ENCODE data around the gene MALRD1. TPM values are rescaled to one million over a fixed set of nuclear protein-coding genes. Genes with fewer than 3 reads are reported as not detected.

MALRD1 gene
- total RNA-seq, 1 donor from 2014 or later = 7.0 TPM

DNA sequence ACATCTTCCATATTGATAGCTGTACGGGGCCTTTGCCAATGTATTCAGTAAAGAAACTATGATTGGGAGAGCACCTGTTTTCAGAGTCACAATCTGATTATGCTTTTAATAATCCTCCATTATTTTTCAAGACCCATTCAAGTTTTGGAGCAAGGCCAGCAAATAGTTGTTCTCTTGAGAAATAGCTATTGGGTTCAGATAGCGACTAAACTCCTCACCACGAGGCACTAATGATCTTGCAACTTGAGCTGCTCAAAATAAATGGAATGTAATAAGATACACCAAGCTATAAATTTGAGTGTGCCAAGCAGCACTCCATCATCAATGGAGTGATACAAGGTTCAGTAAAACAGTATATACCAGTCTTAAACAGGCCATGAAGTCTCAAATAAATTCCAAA, 7.4 kb upstream of the MALRD1 start:
- DNase-seq = no peak
- ATAC-seq = no peak
- Histone ChIP-seq H3K4me1 (no peaks in the 10 kb centered on the region), H3K27ac (no peak overlapping the region), H3K36me3 (no peaks in the 10 kb centered on the region), H3K27me3 (no peaks in the 10 kb centered on the region), H3K9me3 (no peaks in the 10 kb centered on the region), H3K4me3 (no peak overlapping the region)
- intact Hi-C loops (cut with DNase I) = no loop called here
- TF ChIP-seq, protein P1, sequence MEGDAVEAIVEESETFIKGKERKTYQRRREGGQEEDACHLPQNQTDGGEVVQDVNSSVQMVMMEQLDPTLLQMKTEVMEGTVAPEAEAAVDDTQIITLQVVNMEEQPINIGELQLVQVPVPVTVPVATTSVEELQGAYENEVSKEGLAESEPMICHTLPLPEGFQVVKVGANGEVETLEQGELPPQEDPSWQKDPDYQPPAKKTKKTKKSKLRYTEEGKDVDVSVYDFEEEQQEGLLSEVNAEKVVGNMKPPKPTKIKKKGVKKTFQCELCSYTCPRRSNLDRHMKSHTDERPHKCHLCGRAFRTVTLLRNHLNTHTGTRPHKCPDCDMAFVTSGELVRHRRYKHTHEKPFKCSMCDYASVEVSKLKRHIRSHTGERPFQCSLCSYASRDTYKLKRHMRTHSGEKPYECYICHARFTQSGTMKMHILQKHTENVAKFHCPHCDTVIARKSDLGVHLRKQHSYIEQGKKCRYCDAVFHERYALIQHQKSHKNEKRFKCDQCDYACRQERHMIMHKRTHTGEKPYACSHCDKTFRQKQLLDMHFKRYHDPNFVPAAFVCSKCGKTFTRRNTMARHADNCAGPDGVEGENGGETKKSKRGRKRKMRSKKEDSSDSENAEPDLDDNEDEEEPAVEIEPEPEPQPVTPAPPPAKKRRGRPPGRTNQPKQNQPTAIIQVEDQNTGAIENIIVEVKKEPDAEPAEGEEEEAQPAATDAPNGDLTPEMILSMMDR (IDR thresholded peaks at IDR 0.05) = no peak

DNA sequence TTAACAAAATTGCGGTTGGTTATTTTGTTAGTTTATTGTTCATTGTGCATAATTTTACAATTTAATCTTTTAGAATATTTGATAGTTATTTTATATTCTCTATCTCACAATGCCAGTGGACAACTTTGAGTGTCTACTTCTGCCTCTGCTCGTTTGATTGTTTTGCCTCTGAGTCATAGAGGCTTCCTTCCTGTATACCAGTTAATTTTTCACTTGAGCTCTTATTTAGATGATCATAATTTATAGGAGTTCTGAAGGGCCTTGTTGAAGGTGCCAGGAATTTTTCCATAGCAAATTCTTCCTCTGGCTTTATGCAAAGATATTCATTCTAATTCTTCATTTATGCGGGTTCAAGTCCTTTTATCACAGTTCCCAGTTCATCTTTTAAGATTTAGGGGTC, 5.2 kb upstream of the MALRD1 start:
- no peak for DNase-seq
- Histone ChIP-seq H3K27me3 (no peaks in the 10 kb centered on the region), H3K36me3 (no peaks in the 10 kb centered on the region), H3K4me3 (no peak overlapping the region), H3K27ac (no peak overlapping the region), H3K9me3 (no peaks in the 10 kb centered on the region), H3K4me1 (no peaks in the 10 kb centered on the region)
- TF ChIP-seq, protein P1 (IDR thresholded peaks at IDR 0.05) = no peak
- intact Hi-C loops (cut with DNase I) = no loop called here
- ATAC-seq = no peak

DNA sequence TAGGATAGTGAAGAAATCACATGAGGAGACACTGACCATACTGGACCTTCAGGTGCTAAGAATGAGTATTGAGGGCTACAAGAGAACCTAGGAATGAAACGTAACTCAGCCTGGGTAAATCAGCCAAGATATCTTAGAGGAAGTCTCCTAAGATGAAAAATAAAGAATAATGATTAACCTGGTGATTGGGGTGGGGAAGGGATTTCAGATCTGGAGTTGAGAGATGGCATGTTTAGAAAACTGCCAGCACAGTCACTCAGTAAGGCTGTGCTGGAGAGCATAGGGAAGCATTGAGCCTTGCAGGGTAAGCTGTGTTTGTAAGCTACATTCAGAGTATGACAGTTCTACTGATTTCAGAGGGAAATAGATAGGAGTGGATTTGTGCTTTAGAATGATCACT, 1.9 kb upstream of the MALRD1 start:
- ATAC-seq (no peak), DNase-seq (no peak)
- TF ChIP-seq, protein P1 (IDR thresholded peaks at IDR 0.05) = no peak
- no peaks in the 10 kb centered on the region for H3K4me1 ChIP-seq
- intact Hi-C loops (cut with DNase I) = no loop called here
- no peaks in the 10 kb centered on the region for H3K27me3 ChIP-seq
- H3K4me3 ChIP-seq = no peak overlapping the region
- no peak overlapping the region for H3K27ac ChIP-seq
- no peaks in the 10 kb centered on the region for H3K9me3 ChIP-seq
- no peaks in the 10 kb centered on the region for H3K36me3 ChIP-seq

DNA sequence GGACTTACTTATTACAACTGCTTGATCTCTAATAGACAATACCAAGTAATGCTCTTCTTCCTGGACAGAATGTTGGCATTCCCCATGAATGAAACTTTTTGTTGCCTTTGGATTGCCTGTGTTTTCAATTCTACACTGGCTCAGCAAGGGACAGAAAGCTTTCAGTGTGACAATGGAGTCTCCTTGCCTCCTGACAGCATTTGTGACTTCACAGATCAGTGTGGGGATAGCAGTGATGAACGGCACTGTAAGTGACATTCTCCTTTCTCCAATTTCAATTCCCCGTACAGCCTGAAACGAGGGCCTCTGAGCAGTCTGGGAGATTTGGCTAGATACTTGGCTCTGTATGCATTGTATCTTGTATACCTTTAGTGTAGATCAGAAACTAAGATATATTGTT, 290 bp downstream of the MALRD1 start:
- no peaks in the 10 kb centered on the region for H3K27me3 ChIP-seq
- TF ChIP-seq, protein P1 (IDR thresholded peaks at IDR 0.05) = no peak

DNA sequence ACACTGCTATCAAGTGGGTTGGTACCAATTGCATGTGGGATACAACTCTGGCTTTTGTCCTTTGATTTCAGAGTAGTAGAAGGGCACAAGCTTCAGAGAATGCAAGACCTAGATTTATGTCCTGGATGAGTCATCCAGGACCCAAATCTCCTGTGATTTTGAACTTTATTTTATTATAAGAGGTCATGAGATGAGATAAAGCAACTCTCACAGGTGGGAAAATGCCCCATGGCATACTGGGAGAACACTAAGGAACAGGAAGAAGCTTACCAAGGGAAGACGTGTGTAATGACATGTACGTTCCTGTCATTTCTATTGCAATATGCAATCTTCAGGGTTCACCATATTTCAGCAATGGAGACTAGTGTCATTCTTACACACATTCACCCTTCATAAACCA, 966 bp downstream of the MALRD1 start:
- ATAC-seq (no peak), DNase-seq (no peak)
- intact Hi-C loops (cut with DNase I) = no loop called here
- TF ChIP-seq, protein P1 (IDR thresholded peaks at IDR 0.05) = no peak
- Histone ChIP-seq H3K9me3 (no peaks in the 10 kb centered on the region), H3K4me3 (no peak overlapping the region), H3K27ac (no peak overlapping the region), H3K27me3 (no peaks in the 10 kb centered on the region), H3K36me3 (no peaks in the 10 kb centered on the region), H3K4me1 (no peaks in the 10 kb centered on the region)

More for the DNA sequence above, 290 bp downstream of the MALRD1 start:
- ATAC-seq = no peak
- no peaks in the 10 kb centered on the region for H3K36me3 ChIP-seq
- H3K4me1 ChIP-seq = no peaks in the 10 kb centered on the region
- H3K4me3 ChIP-seq = no peak overlapping the region
- no peaks in the 10 kb centered on the region for H3K9me3 ChIP-seq
- DNase-seq = no peak
- intact Hi-C loops (cut with DNase I) = no loop called here
- no peak overlapping the region for H3K27ac ChIP-seq

DNA sequence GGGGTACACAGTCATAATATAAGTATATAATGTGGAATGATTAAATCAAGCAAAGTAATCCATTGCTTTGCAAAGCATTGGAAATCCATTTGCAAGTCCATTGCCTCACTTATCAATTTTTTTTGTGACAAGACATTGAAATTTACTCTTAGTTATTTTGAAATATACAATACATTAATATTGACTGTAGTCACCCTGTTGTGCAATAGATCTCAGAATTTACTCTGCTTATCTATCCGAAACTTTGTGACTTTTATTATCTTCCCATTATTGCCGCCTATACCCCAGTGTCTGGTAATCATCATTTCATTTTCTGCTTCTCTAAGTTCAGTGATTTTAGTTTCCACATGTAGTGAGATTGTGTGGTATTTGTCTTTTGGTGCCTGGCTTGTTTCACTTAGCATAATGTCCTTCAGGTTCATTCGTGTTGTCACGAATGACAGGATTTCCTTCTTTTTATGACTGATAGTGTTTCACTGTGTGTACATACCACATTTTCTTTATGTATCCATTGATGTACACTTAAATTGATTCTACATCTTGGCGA, 5.8 kb downstream of the MALRD1 start:
- DNase-seq (no peak), ATAC-seq (no peak)

More for the DNA sequence above, 5.8 kb downstream of the MALRD1 start:
- TF ChIP-seq, protein P1 (IDR thresholded peaks at IDR 0.05) = no peak
- H3K4me1 ChIP-seq = no peaks in the 10 kb centered on the region
- H3K9me3 ChIP-seq = no peaks in the 10 kb centered on the region
- H3K4me3 ChIP-seq = no peak overlapping the region
- H3K36me3 ChIP-seq = no peaks in the 10 kb centered on the region
- no peaks in the 10 kb centered on the region for H3K27me3 ChIP-seq
- intact Hi-C loops (cut with DNase I) = no loop called here
- no peak overlapping the region for H3K27ac ChIP-seq
